GM23338 (cell line): ENCODE results near the gene FAM53A. TPM values are rescaled to one million over a fixed set of nuclear protein-coding genes. Genes with fewer than 3 reads are reported as not detected.

ENCODE experiments used
- ATAC-seq: fragments of 200-7000 bp; cut with Tn5 transposase; 3 replicates; pipeline ENCODE4 v1.9.1; 2020
- DNase-seq: peaks from one replicate; pipeline ENCODE4 v3.0.0-alpha.2; 2015; ENCODE audit warnings: low spot score
- H2AFZ ChIP-seq: fragments of 200-600 bp; sonication (generic); 2 replicates; pipeline ENCODE4 v1.8.0; 2016; ENCODE audit warnings: antibody characterized with exemption, mild to moderate bottlenecking, moderate library complexity
- H3F3A ChIP-seq: fragments of 200-600 bp; sonication (generic); replicated peaks from 2 replicates; pipeline ENCODE4 v1.8.0; 2017; ENCODE audit warnings: antibody characterized with exemption, mixed run types, low read depth
- H3K27ac ChIP-seq: fragments of 200-600 bp; sonication (generic); 2 replicates; pipeline ENCODE4 v1.6.1; 2016; ENCODE audit warnings: low read depth
- H3K27me3 ChIP-seq: fragments of 200-600 bp; sonication (generic); 2 replicates; pipeline ENCODE4 v1.8.0; 2016; ENCODE audit warnings: mild to moderate bottlenecking, mixed run types, moderate library complexity; ENCODE audit not compliant: insufficient read depth
- H3K36me3 ChIP-seq: fragments of 200-600 bp; sonication (generic); 2 replicates; pipeline ENCODE4 v1.8.0; 2016; ENCODE audit warnings: mild to moderate bottlenecking; ENCODE audit not compliant: insufficient read depth
- H3K4me1 ChIP-seq: fragments of 200-600 bp; sonication (generic); 2 replicates; pipeline ENCODE4 v1.8.0; 2016; ENCODE audit warnings: mild to moderate bottlenecking, moderate library complexity; ENCODE audit not compliant: insufficient read depth
- H3K4me2 ChIP-seq: fragments of 200-600 bp; sonication (generic); 2 replicates; pipeline ENCODE4 v1.7.1; 2017; ENCODE audit warnings: mixed run types
- H3K4me3 ChIP-seq: fragments of 200-600 bp; sonication (generic); 2 replicates; pipeline ENCODE4 v1.6.1; 2016; ENCODE audit warnings: mixed run types
- H3K79me2 ChIP-seq: fragments of 200-600 bp; sonication (generic); replicated peaks from 2 replicates; pipeline ENCODE4 v1.8.0; 2017; ENCODE audit warnings: mild to moderate bottlenecking; ENCODE audit not compliant: insufficient read depth
- H3K9me2 ChIP-seq: fragments of 200-600 bp; sonication (generic); 2 replicates; pipeline ENCODE4 v1.8.0; 2017; ENCODE audit not compliant: insufficient read depth
- H4K20me1 ChIP-seq: fragments of 200-600 bp; sonication (generic); replicated peaks from 2 replicates; pipeline ENCODE4 v1.8.0; 2017; ENCODE audit warnings: mild to moderate bottlenecking; ENCODE audit not compliant: insufficient read depth
- H3K27ac Mint-ChIP-seq: 2 replicates; pipeline ENCODE4 v1.8.0; 2020; ENCODE audit warnings: inconsistent platforms, mild to moderate bottlenecking, moderate library complexity, mixed read lengths
- H3K27me3 Mint-ChIP-seq: 3 replicates; pipeline ENCODE4 v1.8.0; 2022; ENCODE audit warnings: low read depth, mild to moderate bottlenecking, moderate library complexity, mixed read lengths, inconsistent platforms; ENCODE audit not compliant: insufficient read depth, poor library complexity
- H3K36me3 Mint-ChIP-seq: 3 replicates; pipeline ENCODE4 v1.8.0; 2021; ENCODE audit warnings: low read depth, mild to moderate bottlenecking, inconsistent platforms, moderate library complexity, mixed read lengths
- H3K4me1 Mint-ChIP-seq: 3 replicates; pipeline ENCODE4 v1.8.0; 2020; ENCODE audit warnings: mild to moderate bottlenecking, inconsistent platforms, mixed read lengths
- H3K4me3 Mint-ChIP-seq: 3 replicates; pipeline ENCODE4 v1.8.0; 2021; ENCODE audit warnings: moderate library complexity, mild to moderate bottlenecking, inconsistent platforms, mixed read lengths
- H3K9me3 Mint-ChIP-seq: 3 replicates; pipeline ENCODE4 v1.8.0; 2020; ENCODE audit warnings: moderate library complexity, mild to moderate bottlenecking, inconsistent platforms, mixed read lengths
- CREB1 ChIP-seq: fragments of 250-450 bp; sonication (Bioruptor Pico); IDR thresholded peaks from 2 replicates; pipeline ENCODE4 v1.5.0; 2020; ENCODE audit warnings: low read depth, mild to moderate bottlenecking, moderate library complexity
- EZH2 ChIP-seq: fragments of 200-600 bp; sonication (generic); IDR thresholded peaks from one replicate; pipeline ENCODE4 v1.8.0; 2017; ENCODE audit warnings: antibody characterized with exemption, mild to moderate bottlenecking, low read depth; ENCODE audit not compliant: unreplicated experiment
- EZH2phosphoT487 ChIP-seq: fragments of 200-600 bp; sonication (generic); IDR thresholded peaks from one replicate; pipeline ENCODE4 v1.8.1; 2018; ENCODE audit warnings: antibody characterized with exemption; ENCODE audit not compliant: unreplicated experiment
- JUNB ChIP-seq: IDR thresholded peaks from one replicate; pipeline ENCODE4 v1.6.1; 2016; ENCODE audit warnings: antibody characterized with exemption; ENCODE audit not compliant: unreplicated experiment
- NANOG ChIP-seq: IDR thresholded peaks from 2 replicates; pipeline ENCODE4 v1.6.1; 2016; ENCODE audit warnings: antibody characterized with exemption, borderline replicate concordance
- POLR2AphosphoS5 ChIP-seq: IDR thresholded peaks from 2 replicates; pipeline ENCODE4 v1.6.1; 2016; ENCODE audit warnings: antibody characterized with exemption, low read depth
- STAT1 ChIP-seq: IDR thresholded peaks from one replicate; pipeline ENCODE4 v1.6.1; 2016; ENCODE audit warnings: antibody characterized with exemption; ENCODE audit not compliant: unreplicated experiment
- ZNF331 ChIP-seq: fragments of 250-450 bp; sonication (Bioruptor Pico); IDR thresholded peaks from 2 replicates; pipeline ENCODE4 v1.5.0; 2020; ENCODE audit warnings: low read depth, mild to moderate bottlenecking, moderate library complexity
- polyA plus RNA-seq: library from polyadenylated mRNA; unstranded; fragments of >200 nt; fragmentation: Nextera tagmentation; extraction: Ambion mirVana; gene quantifications from 2 replicates; pipeline ENCODE4 v1.2.1, GENCODE V29; 2016
- total RNA-seq: library from RNA; depleted of rRNA; stranded (reverse); fragments of >200 nt; shearing (Covaris generic); gene quantifications from 2 replicates; pipeline ENCODE4 v1.2.3, GENCODE V29; 2014
- TF ChIP-seq, protein P1 (sequence below), 2 experiments: fragments of 200-600 bp in 1 of 2; sonication (generic) in 1 of 2; conservative IDR thresholded peaks; 2 replicates each; pipeline versions ENCODE4 v1.5.1 to v1.6.1; 2016 to 2017; ENCODE audit warnings: antibody characterized with exemption in 2 of 2, low read depth in 2 of 2, mild to moderate bottlenecking in 2 of 2, moderate library complexity in 1 of 2
- TF ChIP-seq, protein P2 (sequence below): IDR thresholded peaks from one replicate; pipeline ENCODE4 v1.6.1; 2018; ENCODE audit warnings: antibody characterized with exemption; ENCODE audit not compliant: unreplicated experiment
- TF ChIP-seq, protein P3 (sequence below): IDR thresholded peaks from 2 replicates; pipeline ENCODE4 v1.6.1; 2016; ENCODE audit warnings: antibody characterized with exemption

The FAM53A gene
- total and polyA plus RNA-seq, 2 experiments from 2014 or later, result 1.1 to 3.1 TPM

DNA sequence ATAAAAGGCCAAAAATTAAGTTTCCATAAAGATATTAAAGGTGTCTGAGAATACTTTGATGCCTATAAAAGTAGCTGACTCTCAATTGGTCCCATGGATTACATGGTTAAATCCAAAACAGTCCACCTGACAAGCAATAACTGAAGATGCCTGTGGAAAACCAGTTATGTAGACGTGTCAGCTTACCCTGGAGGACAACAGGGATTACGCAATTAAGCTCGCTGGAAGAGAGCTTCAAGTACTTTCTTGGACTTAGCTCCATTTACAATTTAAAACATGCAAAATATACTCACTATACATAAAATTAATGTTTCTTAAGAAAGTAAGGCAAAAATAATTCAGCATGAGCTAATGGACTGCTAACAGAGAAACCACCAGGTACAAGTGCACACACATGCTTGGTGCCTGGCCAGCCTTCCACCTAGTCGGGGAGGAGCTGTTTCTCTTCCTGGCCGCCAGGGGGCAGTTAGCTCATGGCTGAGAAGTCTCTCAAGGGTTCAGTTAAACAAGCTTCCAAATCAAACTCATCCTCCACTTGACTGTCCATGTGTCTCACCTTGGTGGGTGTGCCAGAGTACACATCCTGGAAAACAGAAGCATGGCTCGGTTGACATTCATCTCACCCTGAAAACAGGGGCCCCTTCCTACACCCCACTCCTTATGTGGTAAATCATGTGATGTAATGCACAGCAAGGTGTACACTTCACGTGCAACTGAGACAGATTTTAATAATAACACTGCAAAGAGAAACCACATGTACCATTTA is 9.2 kb upstream of the FAM53A start:
- Mint-ChIP-seq H3K36me3 (peaks cover 80% of the 10 kb centered on the region), H3K4me1 (no peaks in the 10 kb centered on the region), H3K4me3 (no peak overlapping the region), H3K9me3 (no peaks in the 10 kb centered on the region), H3K27ac (no peak overlapping the region), H3K27me3 (peaks cover 3% of the 10 kb centered on the region)
- Histone ChIP-seq H3F3A (no peaks in the 10 kb centered on the region), H3K4me2 (no peak overlapping the region), H3K36me3 (peaks cover 35% of the 10 kb centered on the region), H3K79me2 (no peaks in the 10 kb centered on the region; the same call in 1 of the 2 replicates), H3K4me3 (no peak overlapping the region), H3K4me1 (no peaks in the 10 kb centered on the region), H3K27me3 (no peaks in the 10 kb centered on the region), H3K9me2 (no peaks in the 10 kb centered on the region), H3K27ac (no peak overlapping the region; the same call in 1 of the 2 replicates), H2AFZ (no peak overlapping the region), H4K20me1 (peaks cover 24% of the 10 kb centered on the region)
- TF ChIP-seq, protein P1, sequence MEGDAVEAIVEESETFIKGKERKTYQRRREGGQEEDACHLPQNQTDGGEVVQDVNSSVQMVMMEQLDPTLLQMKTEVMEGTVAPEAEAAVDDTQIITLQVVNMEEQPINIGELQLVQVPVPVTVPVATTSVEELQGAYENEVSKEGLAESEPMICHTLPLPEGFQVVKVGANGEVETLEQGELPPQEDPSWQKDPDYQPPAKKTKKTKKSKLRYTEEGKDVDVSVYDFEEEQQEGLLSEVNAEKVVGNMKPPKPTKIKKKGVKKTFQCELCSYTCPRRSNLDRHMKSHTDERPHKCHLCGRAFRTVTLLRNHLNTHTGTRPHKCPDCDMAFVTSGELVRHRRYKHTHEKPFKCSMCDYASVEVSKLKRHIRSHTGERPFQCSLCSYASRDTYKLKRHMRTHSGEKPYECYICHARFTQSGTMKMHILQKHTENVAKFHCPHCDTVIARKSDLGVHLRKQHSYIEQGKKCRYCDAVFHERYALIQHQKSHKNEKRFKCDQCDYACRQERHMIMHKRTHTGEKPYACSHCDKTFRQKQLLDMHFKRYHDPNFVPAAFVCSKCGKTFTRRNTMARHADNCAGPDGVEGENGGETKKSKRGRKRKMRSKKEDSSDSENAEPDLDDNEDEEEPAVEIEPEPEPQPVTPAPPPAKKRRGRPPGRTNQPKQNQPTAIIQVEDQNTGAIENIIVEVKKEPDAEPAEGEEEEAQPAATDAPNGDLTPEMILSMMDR (conservative IDR thresholded peaks at IDR 0.05; ENCODE audit: low read depth in 2 of 2), result peak; percentile 86 to 92
- TF ChIP-seq CREB1 (CRISPR knock-in tag), result no peak
- DNase-seq (peak; percentile 87), ATAC-seq (peak; percentile 97)

- Mint-ChIP-seq H3K4me3 (no peak overlapping the region), H3K27me3 (peaks cover 3% of the 10 kb centered on the region), H3K9me3 (no peaks in the 10 kb centered on the region), H3K4me1 (no peaks in the 10 kb centered on the region; the same call in 2 of the 3 replicates), H3K36me3 (peaks cover 70% of the 10 kb centered on the region), H3K27ac (no peak overlapping the region)
- ATAC-seq (no peak), DNase-seq (no peak)
- H2AFZ ChIP-seq, result no peak overlapping the region
- H3K4me3 ChIP-seq, result no peak overlapping the region
- no peaks in the 10 kb centered on the region for H3K9me2 ChIP-seq
- H3K79me2 ChIP-seq, result no peaks in the 10 kb centered on the region; the same call in 1 of the 2 replicates
- H3F3A ChIP-seq, result no peaks in the 10 kb centered on the region
- no peaks in the 10 kb centered on the region for H3K27me3 ChIP-seq
- no peak overlapping the region for H3K4me2 ChIP-seq
- H3K36me3 ChIP-seq, result peaks cover 31% of the 10 kb centered on the region
- no peak overlapping the region for H3K27ac ChIP-seq
- no peaks in the 10 kb centered on the region for H3K4me1 ChIP-seq
- peaks cover 24% of the 10 kb centered on the region for H4K20me1 ChIP-seq
- no peak for TF ChIP-seq CREB1 (CRISPR knock-in tag)
- TF ChIP-seq ZNF331 (CRISPR knock-in tag), result no peak
- TF ChIP-seq, protein P1 (conservative IDR thresholded peaks at IDR 0.05; ENCODE audit: low read depth in 2 of 2), result no peak
- TF ChIP-seq, protein P2, sequence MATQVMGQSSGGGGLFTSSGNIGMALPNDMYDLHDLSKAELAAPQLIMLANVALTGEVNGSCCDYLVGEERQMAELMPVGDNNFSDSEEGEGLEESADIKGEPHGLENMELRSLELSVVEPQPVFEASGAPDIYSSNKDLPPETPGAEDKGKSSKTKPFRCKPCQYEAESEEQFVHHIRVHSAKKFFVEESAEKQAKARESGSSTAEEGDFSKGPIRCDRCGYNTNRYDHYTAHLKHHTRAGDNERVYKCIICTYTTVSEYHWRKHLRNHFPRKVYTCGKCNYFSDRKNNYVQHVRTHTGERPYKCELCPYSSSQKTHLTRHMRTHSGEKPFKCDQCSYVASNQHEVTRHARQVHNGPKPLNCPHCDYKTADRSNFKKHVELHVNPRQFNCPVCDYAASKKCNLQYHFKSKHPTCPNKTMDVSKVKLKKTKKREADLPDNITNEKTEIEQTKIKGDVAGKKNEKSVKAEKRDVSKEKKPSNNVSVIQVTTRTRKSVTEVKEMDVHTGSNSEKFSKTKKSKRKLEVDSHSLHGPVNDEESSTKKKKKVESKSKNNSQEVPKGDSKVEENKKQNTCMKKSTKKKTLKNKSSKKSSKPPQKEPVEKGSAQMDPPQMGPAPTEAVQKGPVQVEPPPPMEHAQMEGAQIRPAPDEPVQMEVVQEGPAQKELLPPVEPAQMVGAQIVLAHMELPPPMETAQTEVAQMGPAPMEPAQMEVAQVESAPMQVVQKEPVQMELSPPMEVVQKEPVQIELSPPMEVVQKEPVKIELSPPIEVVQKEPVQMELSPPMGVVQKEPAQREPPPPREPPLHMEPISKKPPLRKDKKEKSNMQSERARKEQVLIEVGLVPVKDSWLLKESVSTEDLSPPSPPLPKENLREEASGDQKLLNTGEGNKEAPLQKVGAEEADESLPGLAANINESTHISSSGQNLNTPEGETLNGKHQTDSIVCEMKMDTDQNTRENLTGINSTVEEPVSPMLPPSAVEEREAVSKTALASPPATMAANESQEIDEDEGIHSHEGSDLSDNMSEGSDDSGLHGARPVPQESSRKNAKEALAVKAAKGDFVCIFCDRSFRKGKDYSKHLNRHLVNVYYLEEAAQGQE, result no peak
- TF ChIP-seq JUNB, result no peak
- TF ChIP-seq POLR2AphosphoS5, result no peak
- TF ChIP-seq STAT1, result no peak
- no peak for TF ChIP-seq EZH2
- no peak for TF ChIP-seq NANOG
- TF ChIP-seq, protein P3, sequence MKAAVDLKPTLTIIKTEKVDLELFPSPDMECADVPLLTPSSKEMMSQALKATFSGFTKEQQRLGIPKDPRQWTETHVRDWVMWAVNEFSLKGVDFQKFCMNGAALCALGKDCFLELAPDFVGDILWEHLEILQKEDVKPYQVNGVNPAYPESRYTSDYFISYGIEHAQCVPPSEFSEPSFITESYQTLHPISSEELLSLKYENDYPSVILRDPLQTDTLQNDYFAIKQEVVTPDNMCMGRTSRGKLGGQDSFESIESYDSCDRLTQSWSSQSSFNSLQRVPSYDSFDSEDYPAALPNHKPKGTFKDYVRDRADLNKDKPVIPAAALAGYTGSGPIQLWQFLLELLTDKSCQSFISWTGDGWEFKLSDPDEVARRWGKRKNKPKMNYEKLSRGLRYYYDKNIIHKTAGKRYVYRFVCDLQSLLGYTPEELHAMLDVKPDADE, result no peak
- no peak for TF ChIP-seq EZH2phosphoT487
Measured at GRCh38 chr4:1691737-1692373, 7.7 kb upstream of the FAM53A start.
